GM10266 (cell line): Measurements from ENCODE around the gene RPL14.

Source experiments
- DNase-seq: peaks from one replicate; pipeline ENCODE4 v3.0.0; 2012; ENCODE audit errors: extremely low spot score
- TF ChIP-seq, protein P1 (sequence below): IDR thresholded peaks from 2 replicates; pipeline ENCODE4 v1.5.1; 2012; ENCODE audit warnings: mild to moderate bottlenecking, low read depth; ENCODE audit not compliant: control insufficient read depth, insufficient read depth; ENCODE audit errors: missing control alignments

Gene RPL14

DNA sequence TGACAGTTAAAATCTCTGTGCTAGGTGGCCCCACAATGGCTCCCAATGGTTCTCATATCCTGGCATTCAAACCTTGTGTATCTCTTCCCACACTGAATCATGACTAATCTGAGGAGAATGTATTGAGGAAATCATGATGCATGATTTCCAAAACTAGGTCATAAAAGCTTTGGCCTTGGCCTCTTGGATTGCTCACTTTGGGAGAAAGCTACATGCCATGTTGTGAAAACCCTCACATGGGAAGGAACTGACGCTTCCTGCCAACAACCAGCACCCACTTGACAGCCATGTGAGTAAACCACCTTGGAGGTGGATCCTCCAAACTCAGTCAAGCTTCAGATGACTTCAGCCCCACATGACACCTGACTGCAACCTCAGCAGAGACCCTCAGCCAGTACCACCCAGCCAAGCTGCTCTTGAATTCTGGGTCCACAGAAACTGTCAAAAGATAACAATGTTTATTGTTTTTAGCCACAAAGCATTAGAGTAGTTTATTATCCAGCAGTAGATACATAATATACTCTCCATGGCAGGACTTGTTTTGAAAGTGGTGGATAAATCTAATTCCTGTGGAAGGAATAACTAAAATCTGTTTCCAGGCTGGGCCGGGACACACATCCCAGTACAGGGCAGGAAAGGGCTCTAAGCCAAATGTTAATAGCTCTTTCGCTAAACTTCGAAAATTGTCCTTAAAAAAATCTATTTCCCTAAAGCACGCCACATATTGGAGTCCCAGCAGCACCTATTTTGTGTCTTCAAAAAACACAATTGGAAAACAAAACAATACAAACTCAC lies 47.7 kb downstream of the RPL14 start:
- TF ChIP-seq, protein P1, sequence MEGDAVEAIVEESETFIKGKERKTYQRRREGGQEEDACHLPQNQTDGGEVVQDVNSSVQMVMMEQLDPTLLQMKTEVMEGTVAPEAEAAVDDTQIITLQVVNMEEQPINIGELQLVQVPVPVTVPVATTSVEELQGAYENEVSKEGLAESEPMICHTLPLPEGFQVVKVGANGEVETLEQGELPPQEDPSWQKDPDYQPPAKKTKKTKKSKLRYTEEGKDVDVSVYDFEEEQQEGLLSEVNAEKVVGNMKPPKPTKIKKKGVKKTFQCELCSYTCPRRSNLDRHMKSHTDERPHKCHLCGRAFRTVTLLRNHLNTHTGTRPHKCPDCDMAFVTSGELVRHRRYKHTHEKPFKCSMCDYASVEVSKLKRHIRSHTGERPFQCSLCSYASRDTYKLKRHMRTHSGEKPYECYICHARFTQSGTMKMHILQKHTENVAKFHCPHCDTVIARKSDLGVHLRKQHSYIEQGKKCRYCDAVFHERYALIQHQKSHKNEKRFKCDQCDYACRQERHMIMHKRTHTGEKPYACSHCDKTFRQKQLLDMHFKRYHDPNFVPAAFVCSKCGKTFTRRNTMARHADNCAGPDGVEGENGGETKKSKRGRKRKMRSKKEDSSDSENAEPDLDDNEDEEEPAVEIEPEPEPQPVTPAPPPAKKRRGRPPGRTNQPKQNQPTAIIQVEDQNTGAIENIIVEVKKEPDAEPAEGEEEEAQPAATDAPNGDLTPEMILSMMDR: no peak
- no peak for DNase-seq

DNA sequence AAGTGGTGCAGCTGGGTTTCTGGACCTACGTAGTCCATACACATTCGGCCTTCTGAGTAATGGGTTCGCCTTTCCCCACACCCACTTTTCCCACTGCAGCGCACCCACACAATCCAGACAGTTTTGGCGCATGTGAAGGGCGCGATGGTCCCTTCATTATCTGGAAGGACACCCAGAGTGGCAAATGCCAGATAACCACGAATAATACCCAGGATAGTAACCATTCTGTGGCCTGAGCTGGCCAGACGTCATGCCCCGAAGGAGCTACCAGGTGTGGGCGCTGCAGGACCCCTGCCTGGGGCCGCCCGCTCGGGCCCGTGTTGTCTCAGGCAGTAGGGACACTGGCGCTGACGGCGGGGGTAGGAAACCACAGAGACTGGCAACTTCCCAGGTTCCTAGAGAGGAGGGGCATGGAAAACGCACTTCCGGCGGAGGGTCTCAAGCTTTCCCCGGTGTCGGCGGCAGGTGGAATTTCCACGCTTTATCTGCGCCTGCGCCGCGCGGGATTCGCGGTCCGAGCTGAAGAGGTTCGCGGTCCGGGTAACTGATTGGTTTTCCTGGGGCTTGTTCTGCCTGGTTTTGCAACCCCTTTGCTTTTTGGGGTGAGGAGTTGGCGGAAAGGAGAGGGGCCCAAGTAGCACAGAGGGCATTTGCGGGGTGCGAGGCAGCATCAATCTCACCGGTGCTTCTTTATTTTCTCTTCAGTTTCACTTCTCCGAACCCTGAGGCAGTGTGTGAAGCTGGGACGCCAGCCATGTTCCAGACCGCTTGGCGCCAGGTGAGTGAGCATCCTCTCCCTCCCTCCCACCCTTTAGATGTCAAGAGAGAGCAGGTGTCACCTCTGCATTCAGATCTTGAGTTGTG lies 48.7 kb downstream of the RPL14 start, which contains the start of gene ZNF620:
ZNF620 (plus strand) TSS at position 441 of the 864 bp plus-strand sequence; CDS start at position 755, 314 bp downstream.
- peak; percentile 61 for DNase-seq
- TF ChIP-seq, protein P1: peak; percentile 52

DNA sequence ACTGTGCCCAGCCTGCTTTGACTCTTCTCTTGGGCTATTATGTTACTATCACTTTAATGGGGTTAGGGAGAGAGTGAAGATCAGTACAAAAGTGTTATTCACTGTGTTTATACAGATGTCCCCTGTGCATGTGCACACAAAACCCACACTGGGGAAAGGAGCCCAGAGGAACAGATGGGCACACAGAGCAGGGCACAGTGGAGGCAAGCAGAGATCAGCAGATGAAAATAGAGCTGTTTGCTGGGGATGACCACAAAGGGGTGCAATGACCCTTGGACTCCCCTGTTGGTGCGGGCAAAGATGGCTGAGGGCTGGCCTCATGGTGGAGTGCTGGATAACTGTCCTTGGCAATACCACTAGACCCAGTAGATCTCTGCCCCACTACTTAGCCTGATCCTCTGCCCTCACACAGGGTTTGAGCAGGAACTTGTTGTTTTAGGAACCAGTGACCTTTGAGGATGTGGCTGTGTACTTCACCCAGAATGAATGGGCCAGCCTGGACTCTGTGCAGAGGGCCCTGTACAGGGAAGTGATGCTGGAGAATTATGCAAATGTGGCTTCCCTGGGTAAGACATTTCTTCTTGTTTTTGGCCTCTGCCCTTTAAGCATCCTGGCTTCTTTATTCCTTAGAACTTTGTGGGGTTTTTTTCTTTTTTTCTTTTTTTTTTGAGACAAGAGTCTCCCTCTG lies 54.0 kb downstream of the RPL14 start:
- TF ChIP-seq, protein P1: no peak

DNA sequence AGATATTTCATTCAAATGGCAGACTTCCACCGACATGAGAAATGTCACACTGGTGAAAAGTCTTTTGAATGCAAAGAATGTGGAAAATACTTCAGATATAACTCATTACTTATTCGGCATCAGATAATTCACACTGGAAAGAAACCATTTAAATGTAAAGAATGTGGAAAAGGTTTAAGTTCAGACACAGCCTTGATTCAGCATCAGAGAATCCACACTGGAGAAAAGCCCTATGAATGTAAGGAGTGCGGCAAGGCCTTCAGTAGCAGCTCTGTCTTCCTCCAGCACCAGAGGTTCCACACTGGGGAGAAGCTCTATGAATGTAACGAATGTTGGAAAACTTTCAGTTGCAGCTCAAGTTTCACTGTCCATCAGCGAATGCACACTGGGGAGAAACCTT lies 59.1 kb downstream of the RPL14 start:
- DNase-seq: no peak
- TF ChIP-seq, protein P1: no peak

More for the DNA sequence above, 54.0 kb downstream of the RPL14 start:
- DNase-seq: no peak

DNA sequence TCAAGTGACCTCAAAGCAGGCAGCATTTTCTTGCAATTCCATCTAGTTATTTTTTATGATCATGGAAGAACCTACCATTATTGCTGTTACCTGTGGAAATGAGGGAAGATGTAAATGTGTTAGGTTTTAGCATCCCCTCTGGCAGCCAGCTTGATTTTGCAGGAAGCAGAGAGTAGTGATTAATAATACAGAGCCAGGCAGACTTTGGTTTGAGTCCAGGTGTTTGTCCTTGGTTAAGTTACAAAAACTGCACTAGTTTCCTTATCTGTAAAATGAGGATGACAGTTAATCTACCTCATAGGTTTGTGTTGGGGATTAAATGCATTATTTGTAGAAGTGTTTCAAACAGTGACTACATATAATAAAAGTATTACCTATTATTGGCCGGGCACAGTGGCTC lies 60.9 kb downstream of the RPL14 start:
- TF ChIP-seq, protein P1: no peak
- DNase-seq: no peak
